ENCODE measurements around the gene E2F2. TPM values are rescaled to one million over a fixed set of nuclear protein-coding genes. Genes with fewer than 3 reads are reported as not detected.

The E2F2 gene
- polyA plus RNA-seq, 1 of the 3 experiments (the other 2 are of a cell fraction) = 0.43 TPM

DNA sequence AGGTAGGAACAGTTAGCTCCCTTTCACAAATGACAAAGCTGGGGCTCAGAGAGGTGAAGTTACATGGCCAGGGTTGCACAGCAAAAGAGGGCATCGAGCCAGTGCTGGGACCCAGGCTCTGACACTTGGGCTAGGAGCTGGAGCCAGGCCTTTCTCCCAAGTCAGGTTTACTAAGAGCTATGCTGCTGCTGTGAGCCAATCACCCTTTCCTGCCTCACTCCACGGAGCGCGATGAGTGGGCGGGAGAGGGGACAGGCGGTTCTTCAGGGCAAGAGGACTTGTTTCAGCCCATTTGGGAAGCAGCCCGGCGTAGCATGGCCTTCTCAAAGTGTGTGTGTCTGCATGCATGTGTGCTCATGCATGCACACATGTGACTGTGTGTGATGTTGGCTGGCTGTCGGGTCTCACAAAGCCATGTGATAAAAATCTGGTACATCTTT lies 17.7 kb upstream of the E2F2 start:
- Histone ChIP-seq H3K36me3 (replicated peaks in 1 of 2; ENCODE audit: control insufficient read depth in 1 of 2, insufficient read depth in 2 of 2, low read length in 1 of 2) (no peaks in the 10 kb centered on the region), H3K27ac (ENCODE audit: low read depth in 2 of 2, low read length in 1 of 2) (no peak overlapping the region), H2AFZ (ENCODE audit: low read depth) (no peak overlapping the region), H3K9me3 (no peaks in the 10 kb centered on the region), H3F3A (replicated peaks; ENCODE audit: insufficient read depth) (peaks cover 4% of the 10 kb centered on the region), H3K79me2 (ENCODE audit: insufficient read depth) (no peaks in the 10 kb centered on the region), H3K4me1 (ENCODE audit: control insufficient read depth in 1 of 2, insufficient read depth in 2 of 2, low read depth in 1 of 2, low read length in 1 of 2) (peaks cover 7 to 28% of the 10 kb centered on the region in 2 experiments; a peak in 3 of 4 replicates), H3K4me2 (no peak overlapping the region), H3K9me2 (no peaks in the 10 kb centered on the region), H3K27me3 (ENCODE audit: insufficient read depth) (no peaks in the 10 kb centered on the region), H3K4me3 (ENCODE audit: low read depth in 2 of 2, low read length in 1 of 2) (no peak overlapping the region), H4K20me1 (ENCODE audit: insufficient read depth) (no peaks in the 10 kb centered on the region), H3K9ac (no peak overlapping the region)
- 95% methylated on average over 8 of the region's 9 CpGs for WGBS (ENCODE audit: low lambda C conversion rate)
- DNase-seq = no peak
- ChIA-PET CTCF (interaction anchor here (0.9 to 18.2 kb wide), 5 partner anchors 9 to 116 kb away, joined by 3 to 708 read pairs (median 7); no protein-coding TSS in a partner anchor), POLR2A (interaction anchor here (0.9 kb wide), 1 partner anchor 11 kb away, joined by 3 read pairs; the partner anchor contains the start of gene ID3)
- TF ChIP-seq SIN3A (IDR thresholded peaks at IDR 0.05; ENCODE audit: borderline replicate concordance, low read depth, low read length) = no peak
- TF ChIP-seq POLR2AphosphoS5 (IDR thresholded peaks at IDR 0.05; ENCODE audit: low read depth, low read length) = no peak
- no peak for TF ChIP-seq GATA2 (CRISPR knock-in tag; IDR thresholded peaks at IDR 0.05)

- WGBS (ENCODE audit: low lambda C conversion rate) = 85% methylated on average over 8 of the region's 8 CpGs
- H4K20me1 ChIP-seq (ENCODE audit: insufficient read depth) = no peaks in the 10 kb centered on the region
- no peaks in the 10 kb centered on the region for H3F3A ChIP-seq (replicated peaks; ENCODE audit: insufficient read depth)
- no peak overlapping the region for H2AFZ ChIP-seq (ENCODE audit: low read depth)
- no peak for DNase-seq
- H3K79me2 ChIP-seq (ENCODE audit: insufficient read depth) = no peaks in the 10 kb centered on the region
- H3K27me3 ChIP-seq (ENCODE audit: insufficient read depth) = no peaks in the 10 kb centered on the region
- H3K36me3 ChIP-seq (replicated peaks in 1 of 2; ENCODE audit: control insufficient read depth in 1 of 2, insufficient read depth in 2 of 2, low read length in 1 of 2) = no peaks in the 10 kb centered on the region
- POLR2A ChIA-PET = interaction anchor here (1.6 kb wide), 1 partner anchor 90 kb away, joined by 3 read pairs; no protein-coding TSS in a partner anchor
- no peak overlapping the region for H3K4me3 ChIP-seq (ENCODE audit: low read depth in 2 of 2, low read length in 1 of 2)
- peaks cover 0 to 19% of the 10 kb centered on the region in 2 experiments; a peak in 1 of 4 replicates for H3K4me1 ChIP-seq (ENCODE audit: control insufficient read depth in 1 of 2, insufficient read depth in 2 of 2, low read depth in 1 of 2, low read length in 1 of 2)
- H3K9me2 ChIP-seq = no peaks in the 10 kb centered on the region
- CTCF ChIA-PET = interaction anchor here (3.5 to 18.2 kb wide), 3 partner anchors 11 to 118 kb away, joined by 34 to 708 read pairs (median 81); partner anchors contain the start of gene ID3
- TF ChIP-seq MXI1 (IDR thresholded peaks at IDR 0.05; ENCODE audit: low read depth, low read length) (no peak), MEF2A (IDR thresholded peaks at IDR 0.05; ENCODE audit: borderline replicate concordance, low read depth) (no peak), NFIC (IDR thresholded peaks at IDR 0.05; ENCODE audit: borderline replicate concordance) (no peak), PBX3 (IDR thresholded peaks at IDR 0.05) (no peak), JUND (IDR thresholded peaks at IDR 0.05) (no peak), RFX5 (IDR thresholded peaks at IDR 0.05; ENCODE audit: low read length) (no peak), POLR2AphosphoS5 (IDR thresholded peaks at IDR 0.05; ENCODE audit: low read depth, low read length) (no peak), RXRA (IDR thresholded peaks at IDR 0.05; ENCODE audit: borderline replicate concordance, low read depth) (no peak), CHD2 (IDR thresholded peaks at IDR 0.05; ENCODE audit: low read length, partially characterized antibody) (no peak), FOXJ3 (CRISPR knock-in tag; IDR thresholded peaks at IDR 0.05) (no peak), GATA2 (CRISPR knock-in tag; IDR thresholded peaks at IDR 0.05) (no peak), TCF12 (IDR thresholded peaks at IDR 0.05) (no peak)
- TF ChIP-seq, protein P1, sequence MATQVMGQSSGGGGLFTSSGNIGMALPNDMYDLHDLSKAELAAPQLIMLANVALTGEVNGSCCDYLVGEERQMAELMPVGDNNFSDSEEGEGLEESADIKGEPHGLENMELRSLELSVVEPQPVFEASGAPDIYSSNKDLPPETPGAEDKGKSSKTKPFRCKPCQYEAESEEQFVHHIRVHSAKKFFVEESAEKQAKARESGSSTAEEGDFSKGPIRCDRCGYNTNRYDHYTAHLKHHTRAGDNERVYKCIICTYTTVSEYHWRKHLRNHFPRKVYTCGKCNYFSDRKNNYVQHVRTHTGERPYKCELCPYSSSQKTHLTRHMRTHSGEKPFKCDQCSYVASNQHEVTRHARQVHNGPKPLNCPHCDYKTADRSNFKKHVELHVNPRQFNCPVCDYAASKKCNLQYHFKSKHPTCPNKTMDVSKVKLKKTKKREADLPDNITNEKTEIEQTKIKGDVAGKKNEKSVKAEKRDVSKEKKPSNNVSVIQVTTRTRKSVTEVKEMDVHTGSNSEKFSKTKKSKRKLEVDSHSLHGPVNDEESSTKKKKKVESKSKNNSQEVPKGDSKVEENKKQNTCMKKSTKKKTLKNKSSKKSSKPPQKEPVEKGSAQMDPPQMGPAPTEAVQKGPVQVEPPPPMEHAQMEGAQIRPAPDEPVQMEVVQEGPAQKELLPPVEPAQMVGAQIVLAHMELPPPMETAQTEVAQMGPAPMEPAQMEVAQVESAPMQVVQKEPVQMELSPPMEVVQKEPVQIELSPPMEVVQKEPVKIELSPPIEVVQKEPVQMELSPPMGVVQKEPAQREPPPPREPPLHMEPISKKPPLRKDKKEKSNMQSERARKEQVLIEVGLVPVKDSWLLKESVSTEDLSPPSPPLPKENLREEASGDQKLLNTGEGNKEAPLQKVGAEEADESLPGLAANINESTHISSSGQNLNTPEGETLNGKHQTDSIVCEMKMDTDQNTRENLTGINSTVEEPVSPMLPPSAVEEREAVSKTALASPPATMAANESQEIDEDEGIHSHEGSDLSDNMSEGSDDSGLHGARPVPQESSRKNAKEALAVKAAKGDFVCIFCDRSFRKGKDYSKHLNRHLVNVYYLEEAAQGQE (IDR thresholded peaks at IDR 0.05; ENCODE audit: low read depth, low read length) = no peak
- TF ChIP-seq, protein P2, sequence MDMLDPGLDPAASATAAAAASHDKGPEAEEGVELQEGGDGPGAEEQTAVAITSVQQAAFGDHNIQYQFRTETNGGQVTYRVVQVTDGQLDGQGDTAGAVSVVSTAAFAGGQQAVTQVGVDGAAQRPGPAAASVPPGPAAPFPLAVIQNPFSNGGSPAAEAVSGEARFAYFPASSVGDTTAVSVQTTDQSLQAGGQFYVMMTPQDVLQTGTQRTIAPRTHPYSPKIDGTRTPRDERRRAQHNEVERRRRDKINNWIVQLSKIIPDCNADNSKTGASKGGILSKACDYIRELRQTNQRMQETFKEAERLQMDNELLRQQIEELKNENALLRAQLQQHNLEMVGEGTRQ (IDR thresholded peaks at IDR 0.05; ENCODE audit: borderline replicate concordance, low read depth, low read length) = no peak
- no peaks in the 10 kb centered on the region for H3K9me3 ChIP-seq
- no peak overlapping the region for H3K27ac ChIP-seq (ENCODE audit: low read depth in 2 of 2, low read length in 1 of 2)
- no peak overlapping the region for H3K9ac ChIP-seq
- H3K4me2 ChIP-seq = no peak overlapping the region
These were observed 16.0 kb upstream of the E2F2 start for GRCh38 chr1:23546897-23547584.

Measured in SK-N-SH (cell line).